HG03460 (cell line): ENCODE results near the gene C17orf100.
"Not testable (repeated sequence)": the region's sequence is repeated elsewhere in the genome, so short reads cannot be mapped to it uniquely, and the experiment has no call there.

ENCODE experiments used
- ATAC-seq: cut with Tn5 transposase; IDR thresholded peaks from one replicate; pipeline ENCODE4 v1.9.1; 2021; ENCODE audit not compliant: unreplicated experiment

Gene C17orf100

GRCh38 chr17:6640536-6641246 is 10.9 kb upstream of the C17orf100 start, which contains the start of the genes KIAA0753 and TXNDC17:
Gene KIAA0753 (minus strand): TSS chr17:6640711. CDS start chr17:6635103, 5,608 bp downstream.
Gene TXNDC17 (plus strand): TSS chr17:6641060. CDS start chr17:6641083, 23 bp downstream.
- ATAC-seq = peak; percentile 81

DNA sequence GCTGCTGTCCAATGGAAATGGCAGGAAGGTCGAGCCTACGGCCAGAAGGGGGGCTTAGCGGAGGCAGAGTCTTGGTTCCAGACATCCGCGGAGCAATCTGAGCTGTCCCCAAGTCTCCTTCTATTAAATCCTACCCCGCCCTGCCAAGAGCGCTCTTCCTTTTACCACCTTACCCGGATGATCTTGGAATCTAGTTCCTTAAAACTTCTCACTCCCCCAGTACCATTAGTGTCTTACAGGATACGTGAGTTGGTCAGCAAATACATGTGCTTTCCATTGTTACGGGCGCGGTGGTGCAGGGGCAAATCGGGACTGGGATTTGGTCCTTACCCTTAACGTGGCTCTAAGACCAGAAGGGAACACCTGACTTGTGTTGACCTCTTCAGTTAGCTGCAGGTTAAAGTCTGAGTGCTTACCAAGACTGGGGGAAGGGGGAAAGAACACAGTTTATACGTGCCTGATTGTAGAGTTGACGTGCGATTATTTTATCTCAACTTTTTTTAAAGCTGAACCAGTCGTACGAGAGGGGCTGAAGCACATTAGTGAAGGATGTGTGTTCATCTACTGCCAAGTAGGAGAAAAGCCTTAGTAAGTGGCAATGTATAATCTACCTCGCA is 10.2 kb upstream of the C17orf100 start:
- ATAC-seq = no peak

DNA sequence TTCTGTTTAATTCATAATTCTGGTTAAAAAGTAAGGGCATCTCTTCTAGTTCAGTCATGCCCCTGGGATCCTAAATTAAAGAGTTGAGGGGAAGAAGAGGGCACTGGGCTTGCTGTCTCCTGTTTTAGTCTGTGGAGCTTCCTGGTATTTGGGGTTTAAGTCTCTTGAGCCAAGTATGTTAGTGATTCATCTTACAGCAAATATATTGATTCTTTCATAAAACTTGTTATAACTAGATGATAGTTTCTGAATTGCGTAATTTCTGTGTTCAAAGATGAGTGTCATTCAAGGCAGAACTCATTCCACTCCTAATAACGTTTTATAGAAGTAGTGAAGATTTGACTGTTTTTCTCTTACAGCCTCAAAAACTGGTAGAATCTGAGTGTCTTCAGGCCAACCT is 9.0 kb upstream of the C17orf100 start:
- ATAC-seq = no peak

DNA sequence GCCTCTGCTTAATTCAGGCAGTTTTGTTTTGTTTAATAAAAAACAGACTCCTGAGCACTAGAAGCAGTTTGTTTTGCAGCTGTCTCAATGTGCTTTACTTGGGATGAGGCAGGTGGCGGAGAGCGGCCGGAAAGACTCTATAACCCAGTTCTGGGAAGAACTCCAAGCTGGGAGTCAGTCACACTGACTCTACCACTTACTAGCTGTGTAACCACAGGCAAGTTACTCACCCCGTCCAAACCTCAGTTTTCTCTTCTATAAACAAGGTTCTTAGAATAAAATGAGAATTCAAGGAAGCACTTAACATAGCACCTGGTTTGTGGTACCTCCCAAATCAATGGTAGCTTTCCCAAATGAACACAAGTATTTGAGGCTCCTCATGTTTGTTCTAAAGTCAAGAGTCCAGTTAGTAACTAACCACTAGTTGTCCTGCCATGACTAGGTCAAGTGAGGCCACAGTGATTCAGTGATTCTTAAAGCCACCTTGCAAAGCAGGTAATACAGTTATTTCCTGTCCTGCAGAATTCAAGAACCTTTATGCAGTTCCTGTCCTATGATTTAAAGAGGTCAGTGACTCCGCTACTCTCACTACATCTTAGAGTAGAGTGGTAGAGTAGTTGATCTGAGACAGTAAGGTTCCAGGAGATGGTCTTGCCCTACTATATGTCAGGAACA is 8.0 kb upstream of the C17orf100 start:
- ATAC-seq = no peak

- no peak for ATAC-seq
Observed at GRCh38 chr17:6648181-6648580, 3.4 kb upstream of the C17orf100 start.

DNA sequence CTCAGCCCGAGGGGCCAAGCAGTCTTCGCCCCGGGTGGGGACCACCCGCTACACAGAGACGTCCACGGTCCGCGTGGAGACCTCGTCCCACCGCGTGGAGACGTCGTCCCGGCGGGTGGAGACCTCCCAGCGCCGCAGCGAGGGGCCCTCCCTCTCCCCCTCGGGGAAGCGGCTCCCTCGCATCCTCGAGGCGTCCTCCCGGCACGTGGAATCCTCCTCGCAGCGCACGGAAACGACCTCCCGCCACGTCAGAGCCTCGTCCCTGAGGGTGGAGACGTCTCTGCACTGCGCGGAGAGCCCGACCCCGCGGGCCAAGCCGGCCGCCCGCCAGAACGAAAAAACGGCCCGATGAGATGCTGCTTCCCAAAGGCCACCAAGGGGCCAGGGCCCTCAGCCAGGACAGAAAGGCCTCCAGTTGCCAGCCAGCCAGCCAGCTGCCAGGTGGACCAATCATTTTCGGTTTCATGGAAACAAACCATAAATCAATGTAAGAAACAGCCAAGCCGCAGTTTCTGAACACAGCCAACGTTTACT is 424 bp downstream of the C17orf100 start:
- ATAC-seq = peak; percentile 15

GRCh38 chr17:6654841-6655731 is 3.5 kb downstream of the C17orf100 start:
- ATAC-seq = no peak

GRCh38 chr17:6655732-6656361 is 4.3 kb downstream of the C17orf100 start:
- not testable (repeated sequence) for ATAC-seq

- ATAC-seq = not testable (repeated sequence)
Observed at GRCh38 chr17:6656797-6657632, 5.5 kb downstream of the C17orf100 start.

DNA sequence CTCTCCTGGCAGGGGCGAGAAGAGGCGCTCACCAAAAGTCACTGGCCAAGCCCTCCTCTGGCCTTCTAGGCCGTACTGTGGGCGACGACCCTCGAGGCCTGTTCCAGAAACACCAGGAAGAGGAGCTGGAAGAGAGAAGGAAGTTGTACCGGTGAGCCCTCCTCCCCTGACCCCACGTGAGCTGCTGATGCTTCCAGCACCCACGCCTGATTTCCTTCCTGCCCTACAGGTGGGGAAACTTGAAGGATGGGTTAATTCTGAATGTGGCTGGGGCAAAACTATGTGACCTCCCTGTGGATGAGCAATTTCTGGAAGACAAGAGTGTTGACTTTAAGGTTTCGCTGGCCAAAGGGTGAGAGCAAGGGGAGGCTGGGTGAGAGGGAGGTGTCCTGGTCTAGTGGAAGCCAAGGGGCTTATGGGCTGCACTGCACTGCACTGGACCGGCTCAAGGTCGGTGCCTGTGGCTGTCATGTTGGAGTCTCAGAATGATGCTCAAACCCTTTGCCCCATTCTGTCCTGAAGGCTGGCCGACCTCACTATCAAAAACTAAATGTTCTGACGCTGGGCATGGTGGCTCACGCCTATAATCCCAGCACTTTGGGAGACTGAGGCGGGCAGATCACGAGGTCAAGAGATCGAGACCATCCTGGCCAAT is 6.2 kb downstream of the C17orf100 start:
- ATAC-seq = no peak

DNA sequence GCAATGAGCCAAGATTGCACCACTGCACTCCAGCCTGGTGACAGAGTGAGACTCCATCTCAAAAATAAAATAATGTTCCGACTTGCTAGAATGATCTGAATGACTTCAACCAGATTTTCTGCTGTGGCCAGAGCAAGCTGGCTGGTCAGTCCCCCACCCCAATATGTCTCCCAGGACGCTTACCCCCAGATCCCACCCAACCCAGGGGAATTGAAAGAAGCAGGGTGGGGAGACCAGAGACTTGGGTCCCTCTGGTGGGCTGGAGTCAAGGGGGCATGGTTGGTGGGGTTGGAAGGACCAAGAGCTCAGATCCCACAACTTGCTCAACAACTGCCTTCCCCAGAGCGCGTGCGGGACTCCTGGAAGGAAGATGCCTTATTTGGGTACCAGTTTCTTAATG is 6.8 kb downstream of the C17orf100 start:
- not testable (repeated sequence) for ATAC-seq

DNA sequence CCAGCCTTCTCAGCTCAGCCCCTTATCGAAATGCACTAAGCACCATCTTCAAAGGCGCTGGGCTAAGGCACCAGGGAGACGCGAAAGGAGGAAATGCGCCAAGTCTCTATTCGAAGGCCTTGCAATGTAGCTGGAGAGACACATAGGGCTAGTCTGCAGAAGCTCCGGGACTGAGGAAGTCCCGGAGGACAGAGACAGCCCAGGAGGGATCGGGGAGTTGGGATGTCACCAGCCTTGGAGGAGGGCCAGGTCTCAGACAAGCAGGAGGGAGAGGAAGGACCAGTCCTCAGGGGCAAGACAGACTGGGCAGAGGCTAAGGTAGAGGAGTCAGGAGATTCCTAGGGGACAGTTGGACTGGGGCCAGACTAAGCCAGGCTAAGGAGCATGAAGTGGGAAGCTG is 8.5 kb downstream of the C17orf100 start:
- ATAC-seq = no peak

- peak; percentile 83 for ATAC-seq
Observed at GRCh38 chr17:6660805-6661463, 9.4 kb downstream of the C17orf100 start.

DNA sequence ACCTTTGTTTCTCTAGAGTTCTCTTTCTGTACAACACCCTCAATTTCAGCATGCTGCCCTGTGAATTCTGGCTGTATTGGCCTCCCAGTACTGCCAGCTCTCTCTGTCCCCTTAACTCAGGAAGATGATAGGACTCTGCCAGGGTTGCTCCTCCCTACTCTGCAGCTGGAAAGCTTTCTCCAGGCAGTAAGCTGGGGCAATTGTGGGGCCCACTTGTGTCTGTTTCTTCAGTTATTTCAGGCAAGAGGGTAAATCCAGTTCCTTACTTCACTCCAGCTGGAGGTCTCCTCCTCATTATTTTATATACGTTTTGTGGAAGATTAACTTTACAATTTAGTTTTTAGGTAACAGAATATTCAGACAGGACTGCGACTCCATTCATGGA is 9.9 kb downstream of the C17orf100 start:
- no peak for ATAC-seq

DNA sequence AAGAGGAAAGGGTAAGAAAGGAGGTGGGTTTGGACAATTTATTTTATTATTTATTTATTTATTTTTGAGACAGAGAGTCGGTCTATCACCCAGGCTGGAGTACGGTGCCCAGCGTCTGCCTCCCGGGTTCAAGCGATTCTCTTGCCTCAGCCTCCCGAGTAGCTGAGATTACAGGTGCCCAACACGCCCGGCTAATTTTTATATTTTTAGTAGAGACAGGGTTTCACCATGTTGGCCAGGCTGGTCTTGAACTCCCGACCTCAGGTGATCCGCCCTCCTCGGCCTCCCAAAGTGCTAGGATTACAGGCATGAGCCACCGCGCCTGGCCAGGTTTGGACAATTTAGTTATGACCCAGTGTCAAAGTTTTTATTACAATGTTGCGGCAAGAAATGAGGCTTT is 11.6 kb downstream of the C17orf100 start:
- ATAC-seq = not testable (repeated sequence)

GRCh38 chr17:6666077-6666521 is 14.5 kb downstream of the C17orf100 start:
- no peak for ATAC-seq

DNA sequence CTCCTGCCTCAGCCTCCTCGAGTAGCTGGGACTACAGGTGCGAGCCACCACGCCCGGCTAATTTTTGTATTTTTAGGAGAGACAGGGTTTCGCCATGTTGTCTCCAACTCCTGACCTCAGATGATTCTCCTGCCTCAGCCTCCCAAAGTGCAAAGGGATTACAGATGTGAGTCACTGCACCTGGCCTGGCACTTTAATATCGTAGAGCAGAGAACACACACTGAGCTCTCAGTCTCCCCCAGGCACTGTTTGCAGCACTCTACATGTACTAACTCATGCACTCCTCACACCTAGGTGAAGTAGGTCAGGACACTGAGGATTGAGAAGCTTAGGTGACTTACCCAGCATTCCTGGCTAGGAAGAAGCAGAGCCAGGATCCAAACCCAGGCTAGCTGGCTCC is 15.0 kb downstream of the C17orf100 start:
- no peak for ATAC-seq

DNA sequence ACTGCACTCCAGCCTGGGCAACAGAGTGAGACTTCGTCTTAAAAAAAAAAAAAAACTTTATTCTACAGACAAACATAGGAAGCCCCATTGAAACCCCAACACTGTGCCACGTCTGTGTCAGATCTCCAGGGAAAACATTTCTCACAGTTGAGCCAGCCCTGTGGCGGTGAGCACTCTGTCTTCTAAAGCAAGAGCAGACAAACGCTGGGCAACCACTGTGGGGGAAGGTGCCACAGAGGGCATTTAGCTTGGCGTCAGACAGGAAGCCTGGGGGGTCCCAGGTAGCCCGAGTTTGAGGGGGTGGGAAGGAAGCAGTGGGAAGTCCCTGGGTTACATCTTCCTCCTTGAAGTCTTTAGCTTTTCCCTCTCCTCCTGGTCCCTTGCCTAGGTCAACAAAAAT is 16.0 kb downstream of the C17orf100 start:
- ATAC-seq = no peak
